HepG2 (cell line): Measurements from ENCODE around the gene CTNNA1. TPM values are rescaled to one million over a fixed set of nuclear protein-coding genes. Genes with fewer than 3 reads are reported as not detected.
A peak's percentile ranks its signal among the peaks of the same experiment; 100 is the strongest.

Experiments used
- ATAC-seq: fragments of 200-7000 bp; cut with Tn5 transposase; 3 replicates; pipeline ENCODE4 v1.9.1; 2020; ENCODE audit warnings: mild to moderate bottlenecking, moderate library complexity
- BruUV-seq: library from RNA; stranded (reverse); fragments of 400-500 nt; replicated peaks from 2 replicates; lab custom pipeline; 2021; lab: Mats Ljungman, UMichigan
- CTCF ChIA-PET: fragments of 300-600 bp; formaldehyde crosslinking; extraction: SDS; loops from one replicate; lab custom pipeline; 2021; ENCODE audit warnings: low total read pairs, inconsistent platforms, low intra/inter-chr PET ratio; lab: Yijun Ruan, JAX
- POLR2A ChIA-PET: fragments of 350-600 bp; sonication (Branson Sonifier 250); formaldehyde crosslinking; loops from one replicate; lab custom pipeline; 2020; ENCODE audit warnings: antibody characterized with exemption, inconsistent platforms; lab: Yijun Ruan, JAX
- DNase-seq: peaks from one replicate; pipeline ENCODE4 v3.0.0-alpha.2; 2015; ENCODE audit warnings: low spot score
- FAIRE-seq: peaks from 3 replicates; lab custom pipeline; 2011; peaks lifted over from hg19 to GRCh38; lab: Jason Lieb, UNC
- H2AFZ ChIP-seq: one replicate; pipeline ENCODE4 v1.6.1; 2011; ENCODE audit warnings: low read length, inconsistent platforms
- H3K27ac ChIP-seq: fragments of 300-600 bp; 3 replicates; pipeline ENCODE4 v1.8.0; 2011; ENCODE audit warnings: mixed run types, mild to moderate bottlenecking, mixed read lengths, low read length, inconsistent platforms; ENCODE audit not compliant: insufficient read depth; ENCODE audit errors: extremely low read length
- H3K27me3 ChIP-seq, 2 experiments: fragments of 200-600 bp in 1 of 2; 2 replicates in 1 of 2; 3 replicates in 1 of 2; pipeline versions ENCODE4 v1.6.0 to v1.8.0; 2011; ENCODE audit warnings: low read length in 2 of 2, mild to moderate bottlenecking in 2 of 2, moderate library complexity in 2 of 2, inconsistent platforms in 1 of 2; ENCODE audit not compliant: insufficient read depth in 2 of 2, control insufficient read depth in 1 of 2
- H3K36me3 ChIP-seq, 2 experiments: fragments of 200-600 bp in 1 of 2; replicated peaks in 1 of 2; 2 replicates in 1 of 2; 3 replicates in 1 of 2; pipeline versions ENCODE4 v1.5.1 to v1.8.0; 2011; ENCODE audit warnings: low read length in 2 of 2, inconsistent platforms in 1 of 2; ENCODE audit not compliant: insufficient read depth in 2 of 2, control insufficient read depth in 1 of 2
- H3K4me1 ChIP-seq: 2 replicates; pipeline ENCODE4 v1.5.1; 2012; ENCODE audit warnings: low read length, inconsistent platforms; ENCODE audit not compliant: insufficient read depth
- H3K4me2 ChIP-seq: 2 replicates; pipeline ENCODE4 v1.6.0; 2011; ENCODE audit warnings: low read depth, low read length, inconsistent platforms
- H3K4me3 ChIP-seq, 3 experiments: fragments of 200-600 bp in 1 of 3; sonication (generic), shearing (Covaris generic) in 1 of 3; replicated peaks in 1 of 3; 2 replicates each; pipeline ENCODE4 v1.5.1; 2011 to 2016; ENCODE audit warnings: low read length in 3 of 3, inconsistent platforms in 2 of 3, low read depth in 2 of 3, mild to moderate bottlenecking in 2 of 3, control low read depth in 1 of 3, mixed read lengths in 1 of 3; ENCODE audit not compliant: insufficient read depth in 1 of 3
- H3K79me2 ChIP-seq: one replicate; pipeline ENCODE4 v1.6.1; 2011; ENCODE audit warnings: low read length, inconsistent platforms; ENCODE audit not compliant: insufficient read depth
- H3K9ac ChIP-seq: 2 replicates; pipeline ENCODE4 v1.6.0; 2011; ENCODE audit warnings: mild to moderate bottlenecking, low read depth, low read length, inconsistent platforms; ENCODE audit not compliant: insufficient read depth
- H3K9me3 ChIP-seq: 2 replicates; pipeline ENCODE4 v1.5.1; 2012; ENCODE audit warnings: mild to moderate bottlenecking, low read length
- H4K20me1 ChIP-seq: 2 replicates; pipeline ENCODE4 v1.6.0; 2011; ENCODE audit warnings: inconsistent platforms, mild to moderate bottlenecking, low read length, moderate library complexity; ENCODE audit not compliant: insufficient read depth
- CREB1 ChIP-seq, 2 experiments: fragments of 450-650 bp in 1 of 2; IDR thresholded peaks; 2 replicates each; pipeline ENCODE4 v1.6.1; 2016 to 2017; ENCODE audit warnings: control low read depth in 1 of 2, mild to moderate bottlenecking in 1 of 2, missing compliant biosample characterization in 1 of 2, missing genetic modification characterization in 1 of 2
- FOSL2 ChIP-seq: sonication (generic); formaldehyde crosslinking; IDR thresholded peaks from 2 replicates; pipeline ENCODE4 v1.4.0; 2020; ENCODE audit warnings: missing genetic modification reagents
- GPN1 ChIP-seq: sonication (generic); formaldehyde crosslinking; IDR thresholded peaks from 2 replicates; pipeline ENCODE4 v1.5.1; 2020; ENCODE audit warnings: missing genetic modification reagents, borderline replicate concordance
- HDAC6 ChIP-seq: fragments of 200-600 bp; sonication (generic); IDR thresholded peaks from 2 replicates; pipeline ENCODE4 v1.7.0; 2017; ENCODE audit warnings: mild to moderate bottlenecking, antibody characterized with exemption, low read length, low read depth
- HHEX ChIP-seq: IDR thresholded peaks from 2 replicates; pipeline ENCODE4 v1.6.1; 2016; ENCODE audit warnings: control low read depth
- MXD3 ChIP-seq: IDR thresholded peaks from 2 replicates; pipeline ENCODE4 v1.6.1; 2016; ENCODE audit warnings: mild to moderate bottlenecking, missing biosample characterization, missing genetic modification reagents
- RFXAP ChIP-seq: sonication (generic); formaldehyde crosslinking; IDR thresholded peaks from 2 replicates; pipeline ENCODE4 v1.4.0; 2020; ENCODE audit warnings: missing genetic modification reagents, borderline replicate concordance
- SRSF9 ChIP-seq: fragments of 200-400 bp; formaldehyde crosslinking; IDR thresholded peaks from 2 replicates; pipeline ENCODE4 v1.6.1; 2018; ENCODE audit warnings: borderline replicate concordance, mild to moderate bottlenecking, low read depth, low read length; ENCODE audit not compliant: insufficient read depth, poor library complexity, severe bottlenecking
- TOPORS ChIP-seq: sonication (generic); formaldehyde crosslinking; IDR thresholded peaks from 2 replicates; pipeline ENCODE4 v1.8.0; 2023; ENCODE audit warnings: mild to moderate bottlenecking, missing genetic modification reagents
- WIZ ChIP-seq: sonication (generic); formaldehyde crosslinking; IDR thresholded peaks from 2 replicates; pipeline ENCODE4 v1.5.1; 2020; ENCODE audit warnings: mild to moderate bottlenecking, missing genetic modification reagents
- ZFP36 ChIP-seq: fragments of 150-350 bp; IDR thresholded peaks from 2 replicates; pipeline ENCODE4 v1.6.1; 2018; ENCODE audit warnings: borderline replicate concordance, low read length, low read depth; ENCODE audit not compliant: partially characterized antibody
- ZNF768 ChIP-seq: sonication (generic); formaldehyde crosslinking; IDR thresholded peaks from 2 replicates; pipeline ENCODE4 v1.4.0; 2020; ENCODE audit warnings: missing genetic modification reagents
- ZNF776 ChIP-seq: sonication (generic); formaldehyde crosslinking; IDR thresholded peaks from 2 replicates; pipeline ENCODE4 v1.4.0; 2020; ENCODE audit warnings: mild to moderate bottlenecking, missing genetic modification reagents
- WGBS: methylation state at CpG from one replicate; pipeline ENCODE4 v1.1.6; 2017; ENCODE audit warnings: low lambda C conversion rate; 5-methylcytosine and 5-hydroxymethylcytosine counted together
- in situ Hi-C: cut with HindIII; loops from 2 replicates; pipeline ENCODE4 v1.10.0; 2017; ENCODE audit warnings: low pct_unique_long_range_greater_than_20kb; ENCODE audit not compliant: extremely low pct_ligation_motif_present
- intact Hi-C: fragments of 100-400 bp; cut with micrococcal nuclease; formaldehyde crosslinking; loops from one replicate; pipeline ENCODE4 v1.10.0; 2022; ENCODE audit not compliant: unreplicated experiment
- polyA plus RNA-seq, 8 experiments: library from polyadenylated mRNA; depleted of rRNA in 3 of 8; stranded (reverse) in 7 of 8; unstranded in 1 of 8; fragments of >200 nt; fragmentation: Illumina TruSeq in 4 of 8; extraction: Trizol in 4 of 8; gene quantifications; 2 replicates each; pipeline versions ENCODE4 v1.2.1 to v1.2.3, GENCODE V29; 2011 to 2016; ENCODE audit warnings: low read depth in 4 of 8, missing spikeins in 1 of 8, mixed read lengths in 1 of 8; ENCODE audit not compliant: insufficient read depth in 1 of 8
- total RNA-seq, 5 experiments: library from RNA; depleted of rRNA; stranded (reverse); fragments of >200 nt; fragmentation: Illumina TruSeq; extraction: Trizol; gene quantifications; 2 replicates each; pipeline ENCODE4 v1.2.3, GENCODE V29; 2016; ENCODE audit warnings: low read depth in 1 of 5

CTNNA1 gene
- total and polyA plus RNA-seq, 2 of the 13 experiments (the other 11 are each of a cell fraction or from before 2014, with no cell fraction given) = 66.8 to 162 TPM

- TF ChIP-seq ZNF776 (CRISPR knock-in tag) (no peak), TOPORS (CRISPR knock-in tag) (no peak), HDAC6 (no peak), GPN1 (no peak), ZNF768 (CRISPR knock-in tag) (no peak), RFXAP (CRISPR knock-in tag) (no peak), MXD3 (CRISPR knock-in tag) (no peak), SRSF9 (no peak), ZFP36 (no peak), CREB1 (IDR thresholded peaks at IDR 0.05) (no peak), CREB1 (CRISPR knock-in tag; IDR thresholded peaks at IDR 0.05) (no peak), WIZ (no peak)
Measured at GRCh38 chr5:138898742-138899141, 145.5 kb downstream of the CTNNA1 start (continued).

GRCh38 chr5:138900281-138900965 is 147.2 kb downstream of the CTNNA1 start:
- H3K9ac ChIP-seq = no peak overlapping the region
- no TSS peak for BruUV-seq
- ChIA-PET POLR2A (no interaction called here), CTCF (no interaction called here)
- no peak overlapping the region for H2AFZ ChIP-seq
- H3K9me3 ChIP-seq = no peaks in the 10 kb centered on the region
- no peak for DNase-seq
- no peak for ATAC-seq
- H3K27ac ChIP-seq = no peak overlapping the region
- intact Hi-C loops = no loop called here
- H3K79me2 ChIP-seq = no peaks in the 10 kb centered on the region
- peaks cover 19 to 56% of the 10 kb centered on the region in 2 experiments for H3K36me3 ChIP-seq
- H3K4me2 ChIP-seq = no peak overlapping the region
- 86% methylated on average over 6 of the region's 6 CpGs for WGBS
- H3K4me3 ChIP-seq = no peak overlapping the region
- in situ Hi-C loops = no loop called here
- H3K27me3 ChIP-seq = no peaks in the 10 kb centered on the region
- no peaks in the 10 kb centered on the region for H3K4me1 ChIP-seq
- TF ChIP-seq FOSL2 (CRISPR knock-in tag) (0 out of 2 replicates have a peak, but pooled peaks have one; percentile 12), HHEX (CRISPR knock-in tag) (no peak)
- TF ChIP-seq, all 625 proteins: peak for 1
- FAIRE-seq = no peak
- H4K20me1 ChIP-seq = no peaks in the 10 kb centered on the region
